PC-3 (cell line): Measurements from ENCODE around the gene PHKB. TPM values are rescaled to one million over a fixed set of nuclear protein-coding genes. Genes with fewer than 3 reads are reported as not detected.

Source experiments
- ATAC-seq: fragments of 200-7000 bp; cut with Tn5 transposase; 2 replicates; pipeline ENCODE4 v1.9.1; 2020; ENCODE audit warnings: mild to moderate bottlenecking, moderate library complexity
- BruUV-seq: library from RNA; stranded (reverse); fragments of 400-500 nt; replicated peaks from 2 replicates; lab custom pipeline; 2021; lab: Mats Ljungman, UMichigan
- CTCF ChIA-PET: fragments of 300-600 bp; sonication (Branson Sonifier 250); formaldehyde crosslinking; loops from one replicate; lab custom pipeline; 2022; ENCODE audit warnings: antibody characterized with exemption; lab: Charles Lee
- POLR2A ChIA-PET: fragments of 300-600 bp; sonication (Branson Sonifier 250); formaldehyde crosslinking; loops from one replicate; lab custom pipeline; 2022; ENCODE audit warnings: antibody characterized with exemption; ENCODE audit not compliant: unreplicated experiment; lab: Charles Lee
- DNase-seq: peaks from one replicate; pipeline ENCODE4 v3.0.0-alpha.2; 2015
- H2AFZ ChIP-seq: fragments of 300-600 bp; sonication (generic); 2 replicates; pipeline ENCODE4 v1.6.0; 2016; ENCODE audit warnings: antibody characterized with exemption, low read length
- H3F3A ChIP-seq: fragments of 300-600 bp; sonication (generic); one replicate; pipeline ENCODE4 v1.6.0; 2017; ENCODE audit warnings: antibody characterized with exemption, low read length, control low read depth, mild to moderate bottlenecking; ENCODE audit not compliant: unreplicated experiment
- H3K27ac ChIP-seq: fragments of 300-600 bp; sonication (generic); 2 replicates; pipeline ENCODE4 v1.5.1; 2016; ENCODE audit warnings: mild to moderate bottlenecking, low read length
- H3K27me3 ChIP-seq: fragments of 300-600 bp; sonication (generic); 2 replicates; pipeline ENCODE4 v1.6.1; 2016; ENCODE audit warnings: low read length, mixed read lengths
- H3K36me3 ChIP-seq: fragments of 300-600 bp; sonication (generic); 2 replicates; pipeline ENCODE4 v1.6.1; 2016; ENCODE audit warnings: low read depth, mixed run types, low read length, mixed read lengths
- H3K4me1 ChIP-seq: fragments of 300-600 bp; sonication (generic); 2 replicates; pipeline ENCODE4 v1.5.1; 2016; ENCODE audit warnings: low read length; ENCODE audit not compliant: insufficient read depth
- H3K4me2 ChIP-seq: fragments of 300-600 bp; sonication (generic); 2 replicates; pipeline ENCODE4 v1.6.0; 2016; ENCODE audit warnings: low read length
- H3K4me3 ChIP-seq: fragments of 300-600 bp; sonication (generic); 2 replicates; pipeline ENCODE4 v1.5.1; 2016; ENCODE audit warnings: mild to moderate bottlenecking, low read length, mixed read lengths
- H3K79me2 ChIP-seq: fragments of 300-600 bp; sonication (generic); 2 replicates; pipeline ENCODE4 v1.6.1; 2017; ENCODE audit warnings: low read length, mixed read lengths
- H3K9ac ChIP-seq: fragments of 300-600 bp; sonication (generic); 2 replicates; pipeline ENCODE4 v1.6.0; 2016; ENCODE audit warnings: mild to moderate bottlenecking, low read length
- H3K9me2 ChIP-seq: fragments of 300-600 bp; sonication (generic); replicated peaks from 2 replicates; pipeline ENCODE4 v1.6.1; 2016; ENCODE audit warnings: mixed run types, low read length, mixed read lengths
- H3K9me3 ChIP-seq: fragments of 300-600 bp; sonication (generic); 2 replicates; pipeline ENCODE4 v1.6.1; 2016; ENCODE audit warnings: low read length, mixed read lengths
- H4K20me1 ChIP-seq: fragments of 300-600 bp; sonication (generic); 2 replicates; pipeline ENCODE4 v1.6.1; 2016; ENCODE audit warnings: low read length, mixed read lengths
- CTCF ChIP-seq: fragments of 300-600 bp; sonication (generic); conservative IDR thresholded peaks from 2 replicates; pipeline ENCODE4 v1.5.1; 2017; ENCODE audit warnings: antibody characterized with exemption, low read depth, mild to moderate bottlenecking, low read length
- EZH2 ChIP-seq: fragments of 300-600 bp; sonication (generic); IDR thresholded peaks from one replicate; pipeline ENCODE4 v1.6.1; 2017; ENCODE audit warnings: antibody characterized with exemption, mild to moderate bottlenecking, low read length; ENCODE audit not compliant: unreplicated experiment
- EZH2phosphoT487 ChIP-seq: fragments of 300-600 bp; sonication (generic); IDR thresholded peaks from 2 replicates; pipeline ENCODE4 v1.6.1; 2018; ENCODE audit warnings: mild to moderate bottlenecking, antibody characterized with exemption, low read length, borderline replicate concordance
- intact Hi-C: fragments of 100-400 bp; cut with micrococcal nuclease; formaldehyde crosslinking; loops from 2 replicates; pipeline ENCODE4 v1.9.0; 2023
- total RNA-seq: library from RNA; depleted of rRNA; stranded (reverse); fragments of >200 nt; gene quantifications from 2 replicates; pipeline ENCODE4 v1.2.3, GENCODE V29; 2014

PHKB gene
- total RNA-seq, 1 experiment from 2014 or later, result 31.8 TPM

GRCh38 chr16:47592232-47592631 lies 131.1 kb downstream of the PHKB start:
- Histone ChIP-seq H3F3A (no peaks in the 10 kb centered on the region), H2AFZ (no peak overlapping the region), H3K9me3 (no peaks in the 10 kb centered on the region), H3K4me2 (no peak overlapping the region), H3K9me2 (no peaks in the 10 kb centered on the region), H3K27ac (no peak overlapping the region), H3K4me3 (no peak overlapping the region), H3K36me3 (no peaks in the 10 kb centered on the region), H3K27me3 (no peaks in the 10 kb centered on the region), H3K9ac (no peak overlapping the region), H3K79me2 (no peaks in the 10 kb centered on the region), H4K20me1 (no peaks in the 10 kb centered on the region), H3K4me1 (no peaks in the 10 kb centered on the region)
- CTCF ChIA-PET, result no interaction called here
- no peak for DNase-seq
- intact Hi-C loops, result no loop called here
- POLR2A ChIA-PET, result no interaction called here
- BruUV-seq, result no TSS peak
- TF ChIP-seq CTCF (no peak), EZH2phosphoT487 (no peak), EZH2 (no peak)
- ATAC-seq, result no peak

- H3K9me3 ChIP-seq, result no peaks in the 10 kb centered on the region
- intact Hi-C loops, result no loop called here
- no peak overlapping the region for H3K4me2 ChIP-seq
- DNase-seq (no peak), ATAC-seq (no peak)
- no peak overlapping the region for H3K4me3 ChIP-seq
- TF ChIP-seq EZH2phosphoT487 (no peak), CTCF (no peak), EZH2 (no peak)
- H3F3A ChIP-seq, result no peaks in the 10 kb centered on the region
- BruUV-seq, result no TSS peak
- no peaks in the 10 kb centered on the region for H3K4me1 ChIP-seq
- H2AFZ ChIP-seq, result no peak overlapping the region
- no peaks in the 10 kb centered on the region for H3K36me3 ChIP-seq
- H3K9me2 ChIP-seq, result no peaks in the 10 kb centered on the region
- H3K79me2 ChIP-seq, result no peaks in the 10 kb centered on the region
- ChIA-PET POLR2A (no interaction called here), CTCF (no interaction called here)
- no peaks in the 10 kb centered on the region for H4K20me1 ChIP-seq
- H3K9ac ChIP-seq, result no peak overlapping the region
- H3K27ac ChIP-seq, result no peak overlapping the region
- no peaks in the 10 kb centered on the region for H3K27me3 ChIP-seq
These were observed 138.4 kb downstream of the PHKB start for GRCh38 chr16:47599512-47599911.

- Histone ChIP-seq H4K20me1 (no peaks in the 10 kb centered on the region), H3K9ac (no peak overlapping the region), H3K4me1 (no peaks in the 10 kb centered on the region), H3K36me3 (no peaks in the 10 kb centered on the region), H3K9me2 (no peaks in the 10 kb centered on the region), H3K4me2 (no peak overlapping the region), H3K9me3 (no peaks in the 10 kb centered on the region), H3F3A (no peaks in the 10 kb centered on the region), H3K27ac (no peak overlapping the region), H3K4me3 (no peak overlapping the region), H3K79me2 (no peaks in the 10 kb centered on the region), H3K27me3 (no peaks in the 10 kb centered on the region), H2AFZ (no peak overlapping the region)
- no TSS peak for BruUV-seq
- TF ChIP-seq EZH2, result no peak
- TF ChIP-seq CTCF, result no peak
- no peak for TF ChIP-seq EZH2phosphoT487
- POLR2A ChIA-PET, result no interaction called here
- CTCF ChIA-PET, result no interaction called here
- DNase-seq, result no peak
- intact Hi-C loops, result no loop called here
- ATAC-seq, result no peak
These were observed 139.2 kb downstream of the PHKB start for GRCh38 chr16:47600376-47600775.
